GM20431 (cell line): ENCODE results near the gene ITGA1.
"Not testable (repeated sequence)": the region's sequence is repeated elsewhere in the genome, so short reads cannot be mapped to it uniquely, and the experiment has no call there.

ENCODE experiments used
- in situ Hi-C: fragments of 300-500 bp; cut with MseI, MboI; formaldehyde crosslinking; loops from one replicate; pipeline ENCODE4 v1.15.0; 2020; ENCODE audit warnings: low sequenced_read_pairs; ENCODE audit not compliant: unreplicated experiment

The ITGA1 gene

GRCh38 chr5:52822437-52822836 is 34.7 kb downstream of the ITGA1 start:
- in situ Hi-C loops, result no loop called here

- in situ Hi-C loops, result no loop called here
These were observed 37.1 kb downstream of the ITGA1 start for GRCh38 chr5:52824827-52825226.

GRCh38 chr5:52825826-52826225 is 38.1 kb downstream of the ITGA1 start:
- in situ Hi-C loops, result no loop called here

GRCh38 chr5:52827815-52828214 is 40.1 kb downstream of the ITGA1 start:
- in situ Hi-C loops, result no loop called here

GRCh38 chr5:52829664-52830063 is 41.9 kb downstream of the ITGA1 start:
- in situ Hi-C loops, result no loop called here

GRCh38 chr5:52830650-52831049 is 42.9 kb downstream of the ITGA1 start:
- in situ Hi-C loops, result no loop called here

GRCh38 chr5:52831786-52832511 is 44.2 kb downstream of the ITGA1 start:
- in situ Hi-C loops, result no loop called here

GRCh38 chr5:52834320-52834719 is 46.6 kb downstream of the ITGA1 start:
- in situ Hi-C loops, result no loop called here

- in situ Hi-C loops, result no loop called here
These were observed 49.4 kb downstream of the ITGA1 start for GRCh38 chr5:52837068-52837467.

GRCh38 chr5:52837591-52838001 is 49.9 kb downstream of the ITGA1 start:
- in situ Hi-C loops, result no loop called here

GRCh38 chr5:52838326-52839015 is 50.8 kb downstream of the ITGA1 start:
- in situ Hi-C loops, result no loop called here

GRCh38 chr5:52839285-52839684 is 51.6 kb downstream of the ITGA1 start:
- in situ Hi-C loops, result no loop called here

GRCh38 chr5:52840277-52841050 is 52.7 kb downstream of the ITGA1 start:
- in situ Hi-C loops, result no loop called here

GRCh38 chr5:52841114-52841513 is 53.4 kb downstream of the ITGA1 start:
- in situ Hi-C loops, result no loop called here

GRCh38 chr5:52842111-52842510 is 54.4 kb downstream of the ITGA1 start:
- in situ Hi-C loops, result no loop called here

- in situ Hi-C loops, result no loop called here
These were observed 57.2 kb downstream of the ITGA1 start for GRCh38 chr5:52844885-52845284.

GRCh38 chr5:52846182-52846842 is 58.6 kb downstream of the ITGA1 start:
- in situ Hi-C loops, result no loop called here

- in situ Hi-C loops, result not testable (repeated sequence)
These were observed 61.0 kb downstream of the ITGA1 start for GRCh38 chr5:52848688-52849087.

- in situ Hi-C loops, result no loop called here
These were observed 61.8 kb downstream of the ITGA1 start for GRCh38 chr5:52849544-52849943.

GRCh38 chr5:52853650-52854049 is 65.9 kb downstream of the ITGA1 start:
- in situ Hi-C loops, result no loop called here
